Activated T-helper 17 cell treated with anti-CD3 and anti-CD28 coated beads, Interleukin-2, amount 50 U/mL, for 72 hours (primary cell): ENCODE measurements around the gene GAS2. TPM values are rescaled to one million over a fixed set of nuclear protein-coding genes. Genes with fewer than 3 reads are reported as not detected.

Source experiments
- ATAC-seq: fragments of 150-1000 bp; cut with Tn5 transposase; replicated peaks from 2 replicates; pipeline ENCODE4 v1.10.0; 2021; ENCODE audit warnings: mild to moderate bottlenecking, moderate library complexity
- H3K27ac Mint-ChIP-seq: one replicate; pipeline ENCODE4 v1.8.0; 2022; ENCODE audit warnings: mixed read lengths
- H3K27me3 Mint-ChIP-seq: one replicate; pipeline ENCODE4 v1.8.0; 2022; ENCODE audit warnings: mixed read lengths
- H3K36me3 Mint-ChIP-seq: one replicate; pipeline ENCODE4 v1.8.0; 2022; ENCODE audit warnings: low read depth, mild to moderate bottlenecking, mixed read lengths
- H3K4me1 Mint-ChIP-seq: one replicate; pipeline ENCODE4 v1.8.0; 2022; ENCODE audit warnings: mixed read lengths
- H3K4me3 Mint-ChIP-seq: one replicate; pipeline ENCODE4 v1.8.0; 2022; ENCODE audit warnings: mild to moderate bottlenecking, mixed read lengths
- H3K9me3 Mint-ChIP-seq: one replicate; pipeline ENCODE4 v1.8.0; 2022; ENCODE audit warnings: mixed read lengths
- total RNA-seq, 2 donors: library from RNA; stranded (reverse); gene quantifications; one replicate each; pipeline ENCODE4 v1.2.3, GENCODE V29; 2022

The GAS2 gene
- total RNA-seq, 2 donors from 2014 or later = 1.2 to 1.5 TPM

DNA sequence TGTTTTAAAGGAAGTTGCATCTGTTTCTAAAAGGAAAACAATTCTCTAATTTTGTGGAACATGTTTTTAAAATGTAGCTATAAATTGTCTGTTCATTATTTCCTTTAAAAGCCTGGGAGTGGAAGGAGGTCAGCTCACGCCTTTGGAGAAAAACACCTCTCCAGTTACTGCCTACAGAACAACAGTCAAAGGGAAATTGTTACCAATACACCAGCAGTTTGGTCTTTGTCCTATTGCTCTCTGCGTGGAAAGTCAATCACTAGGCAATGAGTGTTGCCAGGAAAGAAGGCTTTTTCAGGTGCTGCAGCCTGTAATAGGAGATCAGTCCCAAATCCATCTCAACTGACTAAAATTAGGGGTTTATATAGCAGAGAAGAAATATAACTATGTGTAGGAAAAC lies 141.0 kb downstream of the GAS2 start:
- Mint-ChIP-seq H3K27ac (no peak overlapping the region), H3K4me1 (no peaks in the 10 kb centered on the region), H3K27me3 (no peaks in the 10 kb centered on the region), H3K4me3 (no peak overlapping the region), H3K9me3 (no peaks in the 10 kb centered on the region), H3K36me3 (no peaks in the 10 kb centered on the region)
- ATAC-seq = no peak

GRCh38 chr11:22807855-22808570 lies 141.6 kb downstream of the GAS2 start:
- no peaks in the 10 kb centered on the region for H3K27me3 Mint-ChIP-seq
- H3K9me3 Mint-ChIP-seq = no peaks in the 10 kb centered on the region
- no peak overlapping the region for H3K4me3 Mint-ChIP-seq
- H3K36me3 Mint-ChIP-seq = no peaks in the 10 kb centered on the region
- no peak for ATAC-seq
- H3K4me1 Mint-ChIP-seq = no peaks in the 10 kb centered on the region
- H3K27ac Mint-ChIP-seq = no peak overlapping the region

- H3K36me3 Mint-ChIP-seq = no peaks in the 10 kb centered on the region
- no peak for ATAC-seq
- H3K27ac Mint-ChIP-seq = no peak overlapping the region
- no peaks in the 10 kb centered on the region for H3K27me3 Mint-ChIP-seq
- H3K4me3 Mint-ChIP-seq = no peak overlapping the region
- no peaks in the 10 kb centered on the region for H3K9me3 Mint-ChIP-seq
- no peaks in the 10 kb centered on the region for H3K4me1 Mint-ChIP-seq
Measured at GRCh38 chr11:22808571-22809197, 142.3 kb downstream of the GAS2 start.

- Mint-ChIP-seq H3K4me3 (no peak overlapping the region), H3K36me3 (no peaks in the 10 kb centered on the region), H3K27me3 (no peaks in the 10 kb centered on the region), H3K27ac (no peak overlapping the region), H3K9me3 (peaks cover 6% of the 10 kb centered on the region), H3K4me1 (no peaks in the 10 kb centered on the region)
- ATAC-seq = no peak
Measured at GRCh38 chr11:22809893-22810292, 143.5 kb downstream of the GAS2 start.

DNA sequence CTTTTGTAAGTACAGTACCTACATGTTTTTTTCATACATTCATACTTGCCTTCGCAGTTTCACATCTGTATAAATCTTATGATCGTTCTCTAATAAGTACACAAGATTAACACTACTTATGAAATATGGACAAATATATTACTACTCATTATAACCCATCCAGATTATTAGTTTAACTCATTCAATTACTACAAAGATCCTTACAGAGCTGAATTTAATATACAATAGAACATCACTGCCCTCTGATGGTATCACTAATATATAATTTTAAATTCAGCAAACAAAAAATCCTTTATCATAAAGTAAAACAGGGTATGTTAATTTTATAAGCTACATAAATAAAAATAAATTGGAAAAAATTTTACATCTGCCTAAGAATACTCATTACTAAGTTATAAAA lies 155.8 kb downstream of the GAS2 start:
- Mint-ChIP-seq H3K27me3 (no peaks in the 10 kb centered on the region), H3K9me3 (peaks cover 4% of the 10 kb centered on the region), H3K4me1 (no peaks in the 10 kb centered on the region), H3K27ac (no peak overlapping the region), H3K36me3 (peaks cover 94% of the 10 kb centered on the region), H3K4me3 (no peak overlapping the region)
- no peak for ATAC-seq

- H3K4me1 Mint-ChIP-seq = peaks cover 5% of the 10 kb centered on the region
- peak overlapping the region; percentile 88 for H3K4me3 Mint-ChIP-seq
- ATAC-seq = no peak
- peak overlapping the region; percentile 81 for H3K27ac Mint-ChIP-seq
- peaks cover 48% of the 10 kb centered on the region for H3K36me3 Mint-ChIP-seq
- no peaks in the 10 kb centered on the region for H3K9me3 Mint-ChIP-seq
- H3K27me3 Mint-ChIP-seq = no peaks in the 10 kb centered on the region
Measured at GRCh38 chr11:22828373-22828772, 162.0 kb downstream of the GAS2 start.

- Mint-ChIP-seq H3K4me3 (peak within 1 kb of the TSS; percentile 88), H3K36me3 (peaks cover 38% of the 10 kb centered on the region), H3K4me1 (peaks cover 5% of the 10 kb centered on the region), H3K27ac (peak within 1 kb of the TSS; percentile 81), H3K27me3 (no peaks in the 10 kb centered on the region), H3K9me3 (no peaks in the 10 kb centered on the region)
- ATAC-seq = peak; percentile 89
Measured at GRCh38 chr11:22829231-22830081, 163.0 kb downstream of the GAS2 start, which contains the start of gene SVIP. TSS of gene SVIP (minus strand) at chr11:22829801. CDS start at chr11:22829748, 53 bp downstream.

GRCh38 chr11:22830082-22830414 lies 163.6 kb downstream of the GAS2 start:
- peak overlapping the region; percentile 72 for H3K27ac Mint-ChIP-seq
- ATAC-seq = no peak
- H3K9me3 Mint-ChIP-seq = no peaks in the 10 kb centered on the region
- no peaks in the 10 kb centered on the region for H3K27me3 Mint-ChIP-seq
- H3K4me3 Mint-ChIP-seq = peak overlapping the region; percentile 88
- peaks cover 5% of the 10 kb centered on the region for H3K4me1 Mint-ChIP-seq
- H3K36me3 Mint-ChIP-seq = peaks cover 32% of the 10 kb centered on the region

- Mint-ChIP-seq H3K36me3 (peaks cover 9% of the 10 kb centered on the region), H3K4me3 (no peak overlapping the region), H3K9me3 (no peaks in the 10 kb centered on the region), H3K4me1 (peaks cover 5% of the 10 kb centered on the region), H3K27me3 (no peaks in the 10 kb centered on the region), H3K27ac (no peak overlapping the region)
- ATAC-seq = no peak
Measured at GRCh38 chr11:22832315-22833015, 166.1 kb downstream of the GAS2 start.

GRCh38 chr11:22846726-22847125 lies 180.3 kb downstream of the GAS2 start:
- ATAC-seq = no peak
- Mint-ChIP-seq H3K36me3 (no peaks in the 10 kb centered on the region), H3K4me1 (no peaks in the 10 kb centered on the region), H3K27ac (no peak overlapping the region), H3K4me3 (no peak overlapping the region), H3K27me3 (no peaks in the 10 kb centered on the region), H3K9me3 (no peaks in the 10 kb centered on the region)

DNA sequence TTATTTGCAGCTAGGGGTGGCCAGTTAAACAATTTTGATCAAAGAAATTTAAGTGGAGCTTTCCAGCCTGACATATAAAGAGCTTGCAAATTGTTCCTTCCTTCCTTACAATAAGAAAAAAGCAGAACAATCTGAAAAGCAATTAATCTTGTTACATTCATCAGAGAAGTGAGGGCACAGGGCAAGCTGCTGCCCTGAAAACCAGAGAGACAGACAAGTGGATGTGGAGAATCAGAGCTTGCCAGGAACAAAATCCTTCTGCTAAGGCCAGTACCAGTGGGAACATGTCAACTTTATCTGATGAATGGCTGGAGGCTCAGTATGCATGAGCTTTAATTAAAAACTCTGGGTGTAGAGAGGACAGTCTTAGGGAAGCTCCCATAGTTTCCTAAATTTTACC lies 185.1 kb downstream of the GAS2 start:
- H3K27ac Mint-ChIP-seq = no peak overlapping the region

GRCh38 chr11:22859756-22860155 lies 193.3 kb downstream of the GAS2 start:
- H3K36me3 Mint-ChIP-seq = no peaks in the 10 kb centered on the region
- H3K27me3 Mint-ChIP-seq = no peaks in the 10 kb centered on the region

More for the DNA sequence above, 185.1 kb downstream of the GAS2 start:
- no peaks in the 10 kb centered on the region for H3K9me3 Mint-ChIP-seq
- no peak for ATAC-seq
- no peaks in the 10 kb centered on the region for H3K36me3 Mint-ChIP-seq
- H3K4me1 Mint-ChIP-seq = no peaks in the 10 kb centered on the region
- H3K4me3 Mint-ChIP-seq = no peak overlapping the region
- no peaks in the 10 kb centered on the region for H3K27me3 Mint-ChIP-seq

DNA sequence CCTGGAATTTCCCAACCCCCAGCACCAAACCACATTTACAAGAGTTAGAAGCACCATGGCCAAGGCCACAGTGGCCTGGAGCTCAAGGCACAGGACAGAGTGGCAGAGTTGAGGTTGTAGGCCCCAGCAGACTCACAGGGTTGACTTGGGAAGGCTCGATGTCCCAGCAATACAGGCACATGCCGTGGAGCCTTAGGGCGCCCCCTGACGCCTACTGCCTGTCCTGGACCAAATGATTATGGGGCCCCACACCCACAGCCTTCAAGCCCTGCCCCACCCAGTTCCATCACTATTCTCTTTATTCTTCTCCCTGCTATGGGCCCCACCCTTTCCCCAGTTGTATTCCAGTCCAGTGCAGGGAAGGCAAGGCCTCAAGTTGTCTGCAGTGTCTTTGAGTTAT lies 193.8 kb downstream of the GAS2 start, which contains the start of gene CCDC179:
Gene CCDC179, minus strand, starts transcription at position 234 of the 400 bp plus-strand sequence. Its CDS starts 53 bp downstream, at position 181.
- no peaks in the 10 kb centered on the region for H3K36me3 Mint-ChIP-seq
- no peak for ATAC-seq
- H3K27ac Mint-ChIP-seq = no peak within 1 kb of the TSS
- H3K9me3 Mint-ChIP-seq = no peaks in the 10 kb centered on the region
- H3K27me3 Mint-ChIP-seq = no peaks in the 10 kb centered on the region
- H3K4me3 Mint-ChIP-seq = no peak within 1 kb of the TSS
- H3K4me1 Mint-ChIP-seq = no peaks in the 10 kb centered on the region

More at GRCh38 chr11:22859756-22860155, 193.3 kb downstream of the GAS2 start:
- ATAC-seq = no peak
- H3K9me3 Mint-ChIP-seq = no peaks in the 10 kb centered on the region
- H3K4me1 Mint-ChIP-seq = no peaks in the 10 kb centered on the region
- H3K4me3 Mint-ChIP-seq = no peak overlapping the region
- no peak overlapping the region for H3K27ac Mint-ChIP-seq
